HG02642 (cell line): Measurements from ENCODE around the gene KIFC3.
"Not testable (repeated sequence)": the region's sequence is repeated elsewhere in the genome, so short reads cannot be mapped to it uniquely, and the experiment has no call there.

Experiments
- ATAC-seq: cut with Tn5 transposase; IDR thresholded peaks from one replicate; pipeline ENCODE4 v1.9.1; 2021; ENCODE audit warnings: mild to moderate bottlenecking; ENCODE audit not compliant: unreplicated experiment, poor library complexity

The KIFC3 gene

GRCh38 chr16:57807252-57807967 lies 5.1 kb upstream of the KIFC3 start:
- ATAC-seq, result no peak

- ATAC-seq, result no peak
Measured at GRCh38 chr16:57805176-57805575, 2.9 kb upstream of the KIFC3 start.

GRCh38 chr16:57804111-57804837 lies 2.0 kb upstream of the KIFC3 start:
- ATAC-seq, result no peak

GRCh38 chr16:57803134-57803990 lies 1.1 kb upstream of the KIFC3 start:
- ATAC-seq, result no peak

GRCh38 chr16:57801809-57802340 lies 416 bp downstream of the KIFC3 start:
- ATAC-seq, result no peak

GRCh38 chr16:57801098-57801808 lies 1.0 kb downstream of the KIFC3 start:
- ATAC-seq, result no peak

- no peak for ATAC-seq
Measured at GRCh38 chr16:57800200-57801097, 1.8 kb downstream of the KIFC3 start.

- no peak for ATAC-seq
Measured at GRCh38 chr16:57799600-57800199, 2.6 kb downstream of the KIFC3 start.

- ATAC-seq, result no peak
Measured at GRCh38 chr16:57798953-57799599, 3.2 kb downstream of the KIFC3 start.

GRCh38 chr16:57798267-57798810 lies 4.0 kb downstream of the KIFC3 start:
- no peak for ATAC-seq

GRCh38 chr16:57797526-57798266 lies 4.6 kb downstream of the KIFC3 start:
- no peak for ATAC-seq

- no peak for ATAC-seq
Measured at GRCh38 chr16:57797216-57797525, 5.1 kb downstream of the KIFC3 start.

GRCh38 chr16:57796014-57796413 lies 6.3 kb downstream of the KIFC3 start:
- not testable (repeated sequence) for ATAC-seq

- no peak for ATAC-seq
Measured at GRCh38 chr16:57795431-57795878, 6.8 kb downstream of the KIFC3 start.

GRCh38 chr16:57794849-57795430 lies 7.4 kb downstream of the KIFC3 start:
- no peak for ATAC-seq

- no peak for ATAC-seq
Measured at GRCh38 chr16:57791893-57792461, 10.3 kb downstream of the KIFC3 start.
